ENCODE measurements around the gene AGFG2.

The AGFG2 gene

DNA sequence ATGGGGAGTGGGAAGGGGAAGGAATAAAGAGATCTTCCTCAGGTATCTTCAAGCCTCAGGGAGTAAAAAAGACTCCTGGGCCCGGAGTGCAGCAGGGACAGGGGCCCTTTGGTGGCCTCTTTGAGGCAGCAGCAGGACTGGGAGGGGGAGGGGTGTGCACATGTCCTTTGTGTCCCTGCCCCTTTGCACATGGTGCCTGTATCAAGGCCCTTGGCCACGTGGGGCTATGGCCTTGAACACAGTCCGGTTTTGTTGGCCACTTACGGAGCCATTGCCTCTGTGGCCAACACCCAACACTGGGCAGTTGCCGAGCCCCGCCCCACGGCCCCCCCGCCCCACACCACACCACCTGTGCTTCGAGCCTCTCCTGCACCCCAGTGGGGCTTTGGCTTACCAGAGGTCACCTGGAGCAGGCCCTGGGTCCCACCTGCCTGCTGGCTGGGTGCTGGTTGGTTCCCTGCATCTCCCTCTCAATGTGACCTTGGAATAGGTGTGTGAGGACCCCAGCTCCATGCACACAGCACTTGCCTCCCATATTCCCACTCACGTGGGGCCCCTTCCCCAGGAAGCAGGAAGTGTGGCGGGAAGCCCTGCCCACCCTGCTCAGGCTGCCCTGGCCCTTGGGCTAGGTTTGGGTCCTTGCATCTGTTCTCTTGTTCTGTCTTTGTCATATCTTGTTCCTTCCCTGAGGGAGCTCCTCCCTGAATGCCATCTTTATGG, 29.3 kb downstream of the AGFG2 start:
- H3K36me3 ChIP-seq (replicated peaks): peaks cover 2% of the 10 kb centered on the region
- in situ Hi-C loops (cut with HindIII; ENCODE audit: low pct_ligation_motif_present, low sequenced_read_pairs): no loop called here
- H3K27me3 ChIP-seq (replicated peaks): no peaks in the 10 kb centered on the region
- no peak for DNase-seq
- no peak overlapping the region for H3K4me3 ChIP-seq (ENCODE audit: low read depth, low read length)
- TF ChIP-seq CTCF (IDR thresholded peaks at IDR 0.05; ENCODE audit: low read depth, low read length, missing control alignments): no peak
- H3K27ac ChIP-seq: no peak overlapping the region

- H3K36me3 ChIP-seq (replicated peaks): peaks cover 7% of the 10 kb centered on the region
- H3K27me3 ChIP-seq (replicated peaks): no peaks in the 10 kb centered on the region
- no peak overlapping the region for H3K27ac ChIP-seq
- TF ChIP-seq CTCF (IDR thresholded peaks at IDR 0.05; ENCODE audit: low read depth, low read length, missing control alignments): peak; percentile 64
- in situ Hi-C loops (cut with HindIII; ENCODE audit: low pct_ligation_motif_present, low sequenced_read_pairs): no loop called here
- peak overlapping the region; percentile 32 for H3K4me3 ChIP-seq (ENCODE audit: low read depth, low read length)
- DNase-seq: no peak
Observed at GRCh38 chr7:100568896-100569844, 30.2 kb downstream of the AGFG2 start.

- DNase-seq: no peak
- Histone ChIP-seq H3K36me3 (replicated peaks) (peaks cover 24% of the 10 kb centered on the region), H3K27ac (no peak overlapping the region), H3K4me3 (ENCODE audit: low read depth, low read length) (no peak overlapping the region), H3K27me3 (replicated peaks) (no peaks in the 10 kb centered on the region)
- in situ Hi-C loops (cut with HindIII; ENCODE audit: low pct_ligation_motif_present, low sequenced_read_pairs): no loop called here
- TF ChIP-seq CTCF (IDR thresholded peaks at IDR 0.05; ENCODE audit: low read depth, low read length, missing control alignments): no peak
Observed at GRCh38 chr7:100570954-100571828, 32.2 kb downstream of the AGFG2 start.

DNA sequence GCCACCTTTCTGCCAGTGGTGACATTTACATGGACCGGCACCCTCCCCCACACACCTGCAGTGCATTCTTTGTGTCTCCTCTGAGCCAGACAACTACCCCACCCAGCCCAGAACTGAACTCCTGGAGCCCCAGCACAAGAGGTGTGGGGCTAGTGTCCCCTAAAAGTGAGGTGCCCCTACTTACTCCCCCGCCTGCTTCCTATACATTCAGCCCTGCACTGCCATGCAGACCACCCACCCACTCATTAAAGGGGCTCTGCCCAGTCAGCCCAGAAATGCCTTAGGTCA, 32.8 kb downstream of the AGFG2 start:
- TF ChIP-seq CTCF (IDR thresholded peaks at IDR 0.05; ENCODE audit: low read depth, low read length, missing control alignments): no peak
- Histone ChIP-seq H3K27ac (no peak overlapping the region), H3K4me3 (ENCODE audit: low read depth, low read length) (no peak overlapping the region), H3K36me3 (replicated peaks) (peaks cover 30% of the 10 kb centered on the region), H3K27me3 (replicated peaks) (no peaks in the 10 kb centered on the region)
- no peak for DNase-seq
- in situ Hi-C loops (cut with HindIII; ENCODE audit: low pct_ligation_motif_present, low sequenced_read_pairs): no loop called here

DNA sequence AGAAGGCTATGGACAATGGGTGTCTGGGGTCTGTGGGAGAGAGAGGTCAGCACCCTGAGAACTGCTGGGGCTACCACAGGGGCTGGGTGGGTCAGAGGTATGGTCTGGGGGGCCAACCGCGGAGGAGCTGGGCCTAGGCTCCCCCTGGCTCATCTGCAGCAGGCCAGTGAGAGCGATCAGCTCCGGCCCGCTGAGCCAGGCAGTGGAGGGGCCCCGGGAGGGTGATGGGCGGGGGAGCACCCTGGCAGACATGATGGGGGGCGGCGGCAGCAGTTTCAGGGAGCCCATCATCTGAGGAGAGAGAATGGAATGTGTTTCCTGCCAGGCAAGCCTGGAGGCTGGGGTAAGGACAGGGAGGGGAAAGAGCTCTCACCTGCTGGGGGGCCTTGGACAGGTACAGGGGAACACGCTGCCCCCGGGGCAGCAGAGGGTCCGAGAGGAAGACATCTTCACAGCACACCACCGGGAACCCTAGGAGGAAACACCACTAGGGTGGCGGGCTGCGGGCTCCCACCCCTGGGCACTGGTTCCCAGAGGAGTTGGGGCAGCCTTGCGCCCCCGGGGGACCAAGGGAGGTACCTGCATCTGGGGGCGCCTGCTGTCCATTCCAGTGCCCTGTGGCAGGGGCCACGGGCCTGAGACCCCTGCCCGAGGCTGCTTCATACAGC, 33.4 kb downstream of the AGFG2 start:
- in situ Hi-C loops (cut with HindIII; ENCODE audit: low pct_ligation_motif_present, low sequenced_read_pairs): no loop called here
- peaks cover 35% of the 10 kb centered on the region for H3K36me3 ChIP-seq (replicated peaks)
- TF ChIP-seq CTCF (IDR thresholded peaks at IDR 0.05; ENCODE audit: low read depth, low read length, missing control alignments): no peak
- no peak overlapping the region for H3K27ac ChIP-seq
- no peak for DNase-seq
- H3K27me3 ChIP-seq (replicated peaks): no peaks in the 10 kb centered on the region
- no peak overlapping the region for H3K4me3 ChIP-seq (ENCODE audit: low read depth, low read length)

Data from brain microvascular endothelial cell (primary cell).